Ecto neural progenitor cell (in vitro differentiated cells): ENCODE data around the gene OPN1SW.

Experiments
- DNase-seq: peaks from one replicate; pipeline ENCODE4 v3.0.0-alpha.2; 2018; ENCODE audit warnings: low spot score

OPN1SW gene

DNA sequence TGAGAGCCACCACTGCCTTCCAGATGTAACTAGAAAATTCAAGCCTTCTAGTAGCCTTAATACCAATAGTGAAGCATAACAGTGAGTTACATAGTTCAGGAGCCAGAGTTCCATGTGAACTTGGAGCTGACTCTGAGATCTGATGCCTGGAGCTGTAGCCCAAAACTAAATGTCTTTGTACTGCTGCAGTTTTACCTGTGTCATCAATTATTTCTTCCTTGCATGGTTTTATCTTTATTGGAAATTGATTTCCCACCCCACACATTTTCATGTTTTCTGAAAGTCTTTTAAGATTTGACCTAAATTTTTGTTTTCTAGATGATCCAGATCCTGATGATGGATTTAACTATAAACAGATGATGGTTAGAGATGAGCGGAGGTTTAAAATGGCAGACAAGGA, 17.0 kb downstream of the OPN1SW start:
- no peak for DNase-seq

GRCh38 chr7:128757203-128757602, 18.4 kb downstream of the OPN1SW start:
- DNase-seq: no peak

GRCh38 chr7:128755819-128756476, 19.6 kb downstream of the OPN1SW start:
- DNase-seq: no peak

GRCh38 chr7:128755075-128755818, 20.3 kb downstream of the OPN1SW start:
- no peak for DNase-seq

- DNase-seq: no peak
Observed at GRCh38 chr7:128752251-128752650, 23.3 kb downstream of the OPN1SW start.

GRCh38 chr7:128747327-128748079, 28.1 kb downstream of the OPN1SW start:
- no peak for DNase-seq

DNA sequence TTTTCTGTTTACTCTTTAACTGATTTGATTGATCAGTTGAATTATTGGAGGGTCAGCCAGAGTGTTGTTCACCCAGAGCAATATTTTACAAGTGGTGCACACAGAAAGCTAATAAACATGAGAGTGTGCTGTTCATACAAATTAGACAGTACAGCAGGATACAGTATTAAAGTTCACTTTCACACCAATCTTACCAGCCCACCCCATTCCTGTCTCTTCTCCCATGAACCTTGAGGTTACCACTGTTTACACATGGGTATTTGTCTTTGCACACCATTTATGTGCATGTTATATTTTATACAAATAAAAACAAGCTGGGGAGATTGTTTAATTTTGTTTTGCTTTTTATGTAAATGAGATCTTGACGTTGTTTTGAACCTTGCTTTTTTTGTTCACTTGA, 29.9 kb downstream of the OPN1SW start:
- no peak for DNase-seq

- DNase-seq: no peak
Observed at GRCh38 chr7:128744366-128744905, 31.2 kb downstream of the OPN1SW start.

- no peak for DNase-seq
Observed at GRCh38 chr7:128743112-128743772, 32.4 kb downstream of the OPN1SW start.

DNA sequence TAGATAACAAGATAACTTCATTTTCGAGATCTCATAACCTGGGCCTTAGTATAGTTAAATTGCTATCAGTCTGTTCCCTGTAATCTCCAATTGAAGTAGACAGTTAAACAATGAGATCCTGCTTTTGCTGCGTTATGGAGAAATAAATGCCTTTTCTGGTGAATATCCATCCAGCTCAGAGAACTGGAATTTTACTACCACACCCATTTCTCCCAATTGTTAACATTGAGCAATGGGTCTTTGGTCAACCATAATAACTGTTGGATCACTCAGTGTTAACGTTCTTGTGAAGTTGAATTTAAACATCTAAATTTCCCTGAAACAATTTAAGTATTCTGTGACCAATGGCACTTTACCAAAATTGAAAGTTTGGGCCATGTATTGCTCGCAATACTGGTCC, 33.4 kb downstream of the OPN1SW start:
- no peak for DNase-seq

- DNase-seq: no peak
Observed at GRCh38 chr7:128741491-128741890, 34.1 kb downstream of the OPN1SW start.

GRCh38 chr7:128740996-128741395, 34.6 kb downstream of the OPN1SW start:
- no peak for DNase-seq

- no peak for DNase-seq
Observed at GRCh38 chr7:128739990-128740682, 35.5 kb downstream of the OPN1SW start.

- DNase-seq: peak; percentile 98
Observed at GRCh38 chr7:128739048-128739962, 36.3 kb downstream of the OPN1SW start, which contains the start of gene CALU. Gene CALU, plus strand, starts transcription at chr7:128739359. Its CDS starts 9,225 bp downstream, at chr7:128748584.

GRCh38 chr7:128738570-128739047, 37.0 kb downstream of the OPN1SW start:
- no peak for DNase-seq

- peak; percentile 11 for DNase-seq
Observed at GRCh38 chr7:128737867-128738385, 37.7 kb downstream of the OPN1SW start.

- DNase-seq: no peak
Observed at GRCh38 chr7:128737441-128737840, 38.2 kb downstream of the OPN1SW start.

GRCh38 chr7:128735436-128735835, 40.2 kb downstream of the OPN1SW start:
- DNase-seq: peak; percentile 18

- no peak for DNase-seq
Observed at GRCh38 chr7:128734890-128735289, 40.7 kb downstream of the OPN1SW start.

DNA sequence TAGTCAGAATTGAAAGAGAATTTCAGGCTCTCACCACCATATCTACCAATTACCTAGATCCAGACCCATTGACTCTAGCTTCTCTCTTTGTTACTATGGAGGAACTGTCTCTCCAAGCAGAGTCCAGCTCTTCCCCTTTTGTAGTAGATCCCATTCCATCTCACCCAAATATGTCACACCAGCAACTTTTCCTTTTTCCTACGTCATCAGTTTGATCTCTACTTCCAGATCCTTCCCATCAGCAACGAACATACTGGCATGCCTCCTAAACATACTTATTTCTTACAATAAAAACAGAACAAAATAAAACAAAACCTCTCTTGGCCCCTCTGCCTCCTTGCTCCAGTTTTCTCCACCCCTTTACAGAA, 42.3 kb downstream of the OPN1SW start:
- no peak for DNase-seq
